Activated CD8-positive, alpha-beta memory T cell treated with anti-CD3 and anti-CD28 coated beads, Interleukin-2, amount 10 ng/mL, durations not matched to agents 7 days and 5 days (primary cell): ENCODE measurements around the gene ABL1. TPM values are rescaled to one million over a fixed set of nuclear protein-coding genes. Genes with fewer than 3 reads are reported as not detected.
"Not testable (repeated sequence)": the region's sequence is repeated elsewhere in the genome, so short reads cannot be mapped to it uniquely, and the experiment has no call there.

Experiments used
- ATAC-seq: fragments of 150-1000 bp; cut with Tn5 transposase; one replicate; pipeline ENCODE4 v1.10.0; 2021; ENCODE audit warnings: moderate library complexity
- CTCF ChIA-PET: fragments of 350-600 bp; sonication (Branson Sonifier 250); formaldehyde crosslinking; loops from one replicate; lab custom pipeline; 2021; ENCODE audit warnings: antibody characterized with exemption; lab: Charles Lee
- DNase-seq: peaks from one replicate; pipeline ENCODE4 v3.0.0-alpha.2; 2020
- H3K27ac Mint-ChIP-seq: one replicate; pipeline ENCODE4 v1.8.0; 2021; ENCODE audit warnings: mild to moderate bottlenecking, mixed read lengths
- H3K27me3 Mint-ChIP-seq: one replicate; pipeline ENCODE4 v1.8.0; 2021; ENCODE audit warnings: mixed read lengths
- H3K36me3 Mint-ChIP-seq: one replicate; pipeline ENCODE4 v1.8.0; 2021; ENCODE audit warnings: mild to moderate bottlenecking, mixed read lengths
- H3K4me1 Mint-ChIP-seq: one replicate; pipeline ENCODE4 v1.8.0; 2021; ENCODE audit warnings: mixed read lengths
- H3K4me3 Mint-ChIP-seq: one replicate; pipeline ENCODE4 v1.8.0; 2021; ENCODE audit warnings: mild to moderate bottlenecking, moderate library complexity, mixed read lengths
- H3K9me3 Mint-ChIP-seq: one replicate; pipeline ENCODE4 v1.8.0; 2022; ENCODE audit warnings: low read depth, mixed read lengths
- total RNA-seq, 2 experiments: library from RNA; stranded (reverse); gene quantifications; one replicate each; pipeline ENCODE4 v1.2.3, GENCODE V29; 2021

Gene ABL1
- total RNA-seq, 2 experiments from 2014 or later = 34.0 to 36.2 TPM

DNA sequence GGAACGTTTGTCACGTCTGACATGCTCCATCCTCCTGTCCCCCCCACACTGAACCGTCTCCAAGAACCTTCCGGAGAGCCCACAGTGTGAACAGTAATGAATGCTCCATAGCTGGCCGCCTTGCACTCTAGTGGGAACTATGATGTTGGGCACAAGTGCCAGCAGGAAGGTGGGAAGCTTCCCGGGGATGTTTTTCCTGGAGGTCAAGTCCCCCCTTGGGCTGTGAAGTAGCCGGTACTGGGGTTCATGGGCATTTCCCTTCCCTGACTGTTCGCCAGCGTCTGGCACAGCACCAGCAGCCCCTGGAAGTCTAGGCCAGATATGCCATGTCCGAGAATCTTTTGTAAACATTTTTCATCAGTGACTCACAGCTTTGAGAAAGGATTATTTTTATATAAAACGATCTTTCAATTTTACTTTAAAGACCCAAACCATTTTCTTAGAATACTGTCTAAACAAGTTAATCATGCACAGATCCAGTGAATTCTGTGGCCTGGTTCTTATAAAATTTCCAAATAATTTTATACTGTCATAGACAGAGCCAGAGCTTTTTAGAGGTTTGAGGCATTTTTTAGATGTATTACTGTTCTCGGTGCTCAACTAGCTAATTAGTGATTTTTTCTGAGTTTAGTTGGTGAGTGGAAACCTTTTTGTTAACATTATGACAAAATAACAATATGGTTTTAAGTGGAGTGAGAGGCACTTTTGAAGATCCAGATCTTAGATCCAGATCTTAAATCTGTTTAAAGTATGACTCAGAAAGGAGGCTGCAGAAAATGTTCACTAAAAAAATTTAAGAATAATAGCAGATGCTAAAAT, 11.6 kb downstream of the ABL1 start:
- no peaks in the 10 kb centered on the region for H3K9me3 Mint-ChIP-seq
- H3K4me3 Mint-ChIP-seq = no peak overlapping the region
- ATAC-seq (no peak), DNase-seq (no peak)
- CTCF ChIA-PET = interaction anchor here (0.6 kb wide), 1 partner anchor 610 kb away, joined by 3 read pairs; no protein-coding TSS in a partner anchor
- no peaks in the 10 kb centered on the region for H3K27me3 Mint-ChIP-seq
- no peak overlapping the region for H3K27ac Mint-ChIP-seq
- H3K4me1 Mint-ChIP-seq = peaks cover 9% of the 10 kb centered on the region
- no peaks in the 10 kb centered on the region for H3K36me3 Mint-ChIP-seq

DNA sequence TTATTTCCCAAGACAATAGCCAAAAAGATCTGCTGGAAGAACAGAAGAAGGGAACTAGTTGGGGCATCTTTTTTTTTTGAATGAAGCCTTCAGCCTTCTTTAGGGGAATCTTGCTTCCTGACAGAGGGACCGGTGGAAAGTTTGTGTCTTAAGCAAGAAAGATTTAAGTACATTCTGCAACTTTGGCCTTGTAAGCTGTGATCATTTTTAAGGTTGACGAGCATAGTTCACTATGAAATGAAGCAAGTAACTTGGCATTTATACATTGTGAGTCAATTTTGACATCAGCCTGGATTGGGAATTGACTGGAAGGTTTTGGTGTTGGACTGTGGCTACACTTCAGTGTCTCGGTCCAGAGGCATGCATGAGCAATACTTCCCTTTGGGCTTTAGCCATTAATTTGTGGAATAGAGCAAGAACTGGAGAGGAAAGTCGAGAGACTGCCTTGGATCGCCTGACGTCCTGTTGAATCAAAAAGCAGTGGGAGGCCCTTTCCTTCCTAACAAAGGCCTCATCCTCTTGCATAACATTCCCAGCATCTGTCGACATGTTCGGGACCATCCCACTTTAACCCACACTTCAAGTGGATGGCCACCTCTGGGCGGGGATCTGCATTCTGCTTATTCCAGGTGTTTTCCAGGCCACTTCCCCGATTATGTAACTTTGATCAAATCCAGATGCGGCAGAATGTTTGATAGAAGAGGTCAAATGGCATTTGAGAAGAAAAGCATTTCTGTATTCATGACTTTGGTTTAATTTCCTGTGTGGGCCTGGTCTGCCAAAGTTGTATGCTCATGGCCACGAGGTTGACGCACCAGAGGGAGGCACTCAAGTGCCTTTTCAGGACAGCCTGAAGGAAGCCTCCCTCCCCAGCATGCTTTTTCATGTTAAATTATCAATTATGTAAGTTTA, 12.5 kb downstream of the ABL1 start:
- CTCF ChIA-PET = interaction anchor here (0.6 to 1.1 kb wide), 3 partner anchors 11 to 1914 kb away, joined by 3 read pairs; no protein-coding TSS in a partner anchor
- no peak for DNase-seq
- peaks cover 9% of the 10 kb centered on the region for H3K4me1 Mint-ChIP-seq
- no peaks in the 10 kb centered on the region for H3K27me3 Mint-ChIP-seq
- H3K4me3 Mint-ChIP-seq = no peak overlapping the region
- H3K27ac Mint-ChIP-seq = no peak overlapping the region
- no peaks in the 10 kb centered on the region for H3K36me3 Mint-ChIP-seq
- H3K9me3 Mint-ChIP-seq = no peaks in the 10 kb centered on the region
- ATAC-seq = no peak

DNA sequence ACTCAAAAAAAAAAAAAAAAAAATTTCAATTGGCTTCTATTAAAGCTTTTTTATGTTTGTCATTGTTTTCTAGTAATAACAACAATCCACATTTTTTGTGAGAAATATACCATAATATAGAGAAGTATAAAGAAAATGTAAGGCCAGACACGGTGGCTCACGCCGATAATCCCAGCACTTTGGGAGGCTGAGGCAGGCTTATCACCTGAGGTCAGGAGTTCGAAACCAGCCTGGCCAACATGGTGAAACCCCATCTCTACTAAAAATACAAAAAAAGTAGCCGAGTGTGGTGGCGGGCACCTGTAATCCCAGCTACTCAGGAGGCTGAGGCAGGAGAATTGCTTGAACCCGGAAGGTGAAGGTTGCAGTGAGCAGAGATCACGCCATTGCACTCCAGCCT, 13.5 kb downstream of the ABL1 start:
- H3K27me3 Mint-ChIP-seq, H3K4me1 Mint-ChIP-seq, DNase-seq, H3K27ac Mint-ChIP-seq, H3K36me3 Mint-ChIP-seq, H3K4me3 Mint-ChIP-seq, ATAC-seq, H3K9me3 Mint-ChIP-seq: not testable (repeated sequence)
- CTCF ChIA-PET = interaction anchor here (0.6 to 1.1 kb wide), 4 partner anchors 12 to 1913 kb away, joined by 3 read pairs; no protein-coding TSS in a partner anchor

DNA sequence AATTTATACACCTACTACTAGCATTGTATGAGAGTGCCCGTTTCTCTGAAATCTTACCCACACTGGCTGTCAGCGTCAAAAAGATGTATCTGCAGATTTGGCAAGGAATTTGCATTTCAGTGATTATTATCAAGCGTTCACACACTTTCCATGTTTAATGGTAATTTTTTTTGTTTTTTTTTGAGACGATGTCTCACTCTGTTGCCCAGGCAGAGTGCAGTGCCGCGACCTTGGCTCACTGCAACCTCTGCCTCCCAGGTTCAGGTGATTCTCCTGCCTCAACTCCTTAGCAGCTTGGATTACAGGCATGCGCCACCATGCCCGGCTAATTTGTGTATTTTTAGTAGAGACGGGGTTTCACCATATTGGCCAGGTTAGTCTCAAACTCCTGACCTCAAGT, 14.3 kb downstream of the ABL1 start:
- Mint-ChIP-seq H3K27me3 (no peaks in the 10 kb centered on the region), H3K27ac (no peak overlapping the region), H3K4me1 (peaks cover under 1% of the 10 kb centered on the region), H3K4me3 (no peak overlapping the region), H3K36me3 (no peaks in the 10 kb centered on the region), H3K9me3 (no peaks in the 10 kb centered on the region)
- CTCF ChIA-PET = no interaction called here
- ATAC-seq (no peak), DNase-seq (no peak)

DNA sequence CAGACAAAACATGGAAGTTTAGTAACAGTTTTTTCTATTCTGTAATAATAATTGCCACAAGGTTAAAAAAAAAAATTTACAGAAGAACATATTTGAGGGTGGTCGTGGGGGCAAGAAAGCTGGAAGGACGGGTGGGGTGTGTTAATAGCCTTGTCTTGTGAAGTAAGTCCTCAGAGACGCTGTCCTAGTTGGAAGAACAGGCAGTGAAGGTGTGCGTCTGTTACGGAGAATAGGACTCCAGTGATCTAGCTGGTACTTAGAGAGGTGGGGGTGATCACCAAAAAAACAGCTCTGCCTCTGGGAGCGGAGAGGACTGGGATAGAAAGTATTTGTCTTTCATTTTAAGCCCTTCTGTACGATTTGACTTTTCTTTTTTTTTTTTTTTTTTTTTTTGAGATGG, 17.7 kb downstream of the ABL1 start:
- H3K9me3 Mint-ChIP-seq = no peaks in the 10 kb centered on the region

DNA sequence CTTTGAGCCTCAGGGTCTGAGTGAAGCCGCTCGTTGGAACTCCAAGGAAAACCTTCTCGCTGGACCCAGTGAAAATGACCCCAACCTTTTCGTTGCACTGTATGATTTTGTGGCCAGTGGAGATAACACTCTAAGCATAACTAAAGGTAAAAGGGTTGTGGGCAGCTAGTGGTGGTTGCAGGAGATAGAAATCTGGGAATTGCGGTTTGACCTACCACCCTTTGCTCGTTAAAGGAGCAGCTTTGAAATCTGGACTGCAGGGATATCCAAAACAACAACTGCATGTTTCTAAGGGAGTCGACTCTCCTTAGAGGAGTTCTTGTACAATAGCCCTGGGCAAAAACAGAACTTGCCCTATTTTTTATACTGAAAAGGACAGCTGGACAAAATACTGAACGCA, 19.0 kb downstream of the ABL1 start:
- peaks cover 1% of the 10 kb centered on the region for H3K36me3 Mint-ChIP-seq
- CTCF ChIA-PET = interaction anchor here (1.9 kb wide), 1 partner anchor 11 kb away, joined by 8 read pairs; no protein-coding TSS in a partner anchor
- ATAC-seq = no peak
- H3K27ac Mint-ChIP-seq = no peak overlapping the region
- H3K27me3 Mint-ChIP-seq = no peaks in the 10 kb centered on the region
- H3K4me1 Mint-ChIP-seq = no peaks in the 10 kb centered on the region
- no peaks in the 10 kb centered on the region for H3K9me3 Mint-ChIP-seq
- no peak overlapping the region for H3K4me3 Mint-ChIP-seq
- no peak for DNase-seq

More for the DNA sequence above, 17.7 kb downstream of the ABL1 start:
- Mint-ChIP-seq H3K27me3 (no peaks in the 10 kb centered on the region), H3K4me3 (no peak overlapping the region), H3K36me3 (peaks cover 1% of the 10 kb centered on the region), H3K27ac (no peak overlapping the region), H3K4me1 (no peaks in the 10 kb centered on the region)
- DNase-seq (no peak), ATAC-seq (no peak)
- CTCF ChIA-PET = interaction anchor here (1.2 to 1.7 kb wide), 3 partner anchors 10 to 146 kb away, joined by 3 to 4 read pairs (median 3); no protein-coding TSS in a partner anchor

DNA sequence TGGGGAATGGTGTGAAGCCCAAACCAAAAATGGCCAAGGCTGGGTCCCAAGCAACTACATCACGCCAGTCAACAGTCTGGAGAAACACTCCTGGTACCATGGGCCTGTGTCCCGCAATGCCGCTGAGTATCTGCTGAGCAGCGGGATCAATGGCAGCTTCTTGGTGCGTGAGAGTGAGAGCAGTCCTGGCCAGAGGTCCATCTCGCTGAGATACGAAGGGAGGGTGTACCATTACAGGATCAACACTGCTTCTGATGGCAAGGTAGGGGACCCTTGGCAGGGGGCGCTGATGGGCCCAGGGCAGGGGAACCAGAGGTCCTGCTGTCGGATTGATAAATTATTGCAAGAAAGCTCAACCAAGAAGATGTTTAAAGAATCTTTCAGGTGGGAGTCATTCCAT, 19.8 kb downstream of the ABL1 start:
- no peak for DNase-seq
- no peak for ATAC-seq
- Mint-ChIP-seq H3K4me1 (no peaks in the 10 kb centered on the region), H3K9me3 (no peaks in the 10 kb centered on the region), H3K27ac (no peak overlapping the region), H3K4me3 (no peak overlapping the region), H3K36me3 (peaks cover 1% of the 10 kb centered on the region), H3K27me3 (no peaks in the 10 kb centered on the region)
- CTCF ChIA-PET = interaction anchor here (1.9 kb wide), 1 partner anchor 11 kb away, joined by 8 read pairs; no protein-coding TSS in a partner anchor

DNA sequence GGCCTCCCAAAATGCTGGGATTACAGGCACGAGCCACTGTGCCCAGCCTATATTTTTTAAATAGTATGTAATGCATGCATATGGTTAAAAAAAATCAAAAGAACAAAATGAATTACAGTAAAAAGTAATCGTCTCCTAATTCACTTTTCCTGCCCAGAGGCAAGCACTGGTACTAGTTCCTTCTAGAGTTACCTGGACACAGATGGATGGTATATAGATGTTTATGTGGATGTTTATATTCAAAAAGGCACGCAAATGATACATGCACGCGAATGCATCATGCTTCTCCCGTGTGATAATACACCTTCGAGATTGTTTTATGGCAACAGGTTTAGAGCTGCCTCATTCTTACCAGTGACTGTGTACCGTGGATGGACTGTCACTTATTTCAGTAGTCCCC, 21.4 kb downstream of the ABL1 start:
- H3K36me3 Mint-ChIP-seq = peaks cover 1% of the 10 kb centered on the region
- no peaks in the 10 kb centered on the region for H3K27me3 Mint-ChIP-seq
- H3K4me3 Mint-ChIP-seq = no peak overlapping the region
- no peak overlapping the region for H3K27ac Mint-ChIP-seq
- H3K9me3 Mint-ChIP-seq = no peaks in the 10 kb centered on the region
- CTCF ChIA-PET = no interaction called here
- no peak for DNase-seq
- H3K4me1 Mint-ChIP-seq = no peaks in the 10 kb centered on the region
- ATAC-seq = no peak

DNA sequence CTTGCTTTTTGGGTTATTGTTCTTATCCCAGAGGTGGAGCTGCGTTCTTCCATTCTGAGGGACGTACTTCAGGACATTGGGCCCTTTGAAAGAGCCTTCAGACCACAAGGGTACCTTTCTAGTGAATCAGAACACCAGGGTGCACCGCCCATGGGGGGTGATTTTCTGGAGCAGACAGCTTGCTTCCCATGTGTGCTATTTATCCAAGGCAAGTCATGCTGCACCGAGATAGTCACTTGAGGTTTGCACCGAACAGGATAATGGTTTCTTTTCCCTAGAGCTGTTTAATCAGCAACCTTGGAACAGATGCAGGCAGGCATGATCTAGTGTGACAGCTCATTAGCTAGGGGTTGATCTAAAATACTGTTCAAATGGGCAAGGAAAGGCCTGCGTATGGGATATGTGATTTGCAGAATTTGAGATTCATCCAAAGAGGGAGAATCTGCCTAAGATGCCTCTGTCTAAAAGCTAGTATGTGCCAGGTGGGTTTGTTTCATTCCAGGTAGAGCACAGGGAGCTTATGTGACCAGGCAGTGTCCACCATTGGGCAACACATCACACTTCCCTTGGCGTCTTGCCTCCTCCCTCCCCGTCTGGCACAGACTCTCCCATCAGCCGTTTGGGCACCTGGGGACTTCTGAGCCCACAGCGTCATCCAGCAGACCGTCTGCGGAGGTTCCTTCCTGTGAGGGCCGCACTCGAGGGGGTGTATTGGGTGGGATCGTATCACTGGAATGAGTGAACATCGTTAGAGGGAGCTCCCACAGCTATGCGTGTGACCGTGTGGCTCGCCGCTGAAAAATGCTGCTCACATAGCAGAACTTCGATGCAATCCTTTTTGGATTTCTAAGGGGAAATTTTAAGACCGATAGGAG, 23.0 kb downstream of the ABL1 start:
- no peaks in the 10 kb centered on the region for H3K4me1 Mint-ChIP-seq
- H3K36me3 Mint-ChIP-seq = peaks cover 1% of the 10 kb centered on the region
- no peaks in the 10 kb centered on the region for H3K9me3 Mint-ChIP-seq
- ATAC-seq = no peak
- no peak overlapping the region for H3K4me3 Mint-ChIP-seq
- CTCF ChIA-PET = interaction anchor here (0.9 to 2.5 kb wide), 4 partner anchors 12 to 157 kb away, joined by 3 to 11 read pairs (median 8); no protein-coding TSS in a partner anchor
- H3K27me3 Mint-ChIP-seq = no peaks in the 10 kb centered on the region
- no peak overlapping the region for H3K27ac Mint-ChIP-seq
- no peak for DNase-seq

DNA sequence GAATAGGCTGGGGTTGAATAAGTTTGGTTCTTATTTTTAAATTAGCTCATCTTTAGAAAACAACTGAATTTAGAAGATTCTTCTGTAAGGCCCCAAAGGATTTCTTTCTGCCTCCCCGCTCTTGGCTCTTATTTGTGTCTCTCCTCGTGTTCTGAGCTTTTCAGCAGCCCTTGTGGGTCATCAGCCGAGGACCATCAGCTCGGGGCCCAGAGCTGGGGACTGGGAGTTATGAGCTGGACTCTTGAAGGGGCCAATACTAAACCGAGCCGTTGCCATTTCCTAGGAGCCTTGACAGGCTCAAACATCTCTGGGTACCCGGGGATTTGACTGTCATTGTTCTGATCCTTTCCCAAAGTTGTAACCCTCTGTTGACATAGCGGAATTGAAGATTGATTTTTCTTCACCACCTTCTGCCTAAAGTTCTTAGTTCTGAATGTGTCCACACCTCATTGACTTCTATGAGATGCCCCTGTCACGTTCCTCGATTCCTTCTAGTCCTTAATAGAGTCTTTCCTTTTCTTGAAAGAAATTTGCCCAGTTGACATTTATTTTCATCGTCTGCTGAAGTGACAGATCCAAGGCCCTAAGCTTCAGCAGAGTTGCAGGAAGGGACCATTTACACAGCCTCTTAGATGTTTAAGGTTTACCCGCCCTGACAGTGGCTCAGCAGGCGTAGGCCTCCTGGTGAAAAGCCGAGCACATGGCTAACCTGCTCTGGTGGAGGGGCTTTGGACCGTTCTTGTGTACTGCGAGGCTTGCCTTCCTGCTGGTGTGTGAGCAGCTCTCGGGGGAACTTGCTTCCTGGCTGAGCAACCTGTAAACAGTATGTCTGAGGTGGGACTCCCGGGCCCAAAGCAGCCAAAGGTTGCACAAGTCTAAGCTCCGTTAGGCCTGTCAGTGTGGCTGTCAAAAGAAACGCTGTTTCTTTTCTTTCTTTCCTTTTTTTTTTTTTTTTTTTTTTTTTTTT, 24.0 kb downstream of the ABL1 start:
- Mint-ChIP-seq H3K27me3 (no peaks in the 10 kb centered on the region), H3K4me3 (no peak overlapping the region), H3K4me1 (no peaks in the 10 kb centered on the region), H3K36me3 (peaks cover 1% of the 10 kb centered on the region), H3K27ac (no peak overlapping the region), H3K9me3 (no peaks in the 10 kb centered on the region)
- ATAC-seq (no peak), DNase-seq (no peak)
- CTCF ChIA-PET = interaction anchor here (0.7 to 2.5 kb wide), 4 partner anchors 8 to 158 kb away, joined by 3 to 11 read pairs (median 8); no protein-coding TSS in a partner anchor

DNA sequence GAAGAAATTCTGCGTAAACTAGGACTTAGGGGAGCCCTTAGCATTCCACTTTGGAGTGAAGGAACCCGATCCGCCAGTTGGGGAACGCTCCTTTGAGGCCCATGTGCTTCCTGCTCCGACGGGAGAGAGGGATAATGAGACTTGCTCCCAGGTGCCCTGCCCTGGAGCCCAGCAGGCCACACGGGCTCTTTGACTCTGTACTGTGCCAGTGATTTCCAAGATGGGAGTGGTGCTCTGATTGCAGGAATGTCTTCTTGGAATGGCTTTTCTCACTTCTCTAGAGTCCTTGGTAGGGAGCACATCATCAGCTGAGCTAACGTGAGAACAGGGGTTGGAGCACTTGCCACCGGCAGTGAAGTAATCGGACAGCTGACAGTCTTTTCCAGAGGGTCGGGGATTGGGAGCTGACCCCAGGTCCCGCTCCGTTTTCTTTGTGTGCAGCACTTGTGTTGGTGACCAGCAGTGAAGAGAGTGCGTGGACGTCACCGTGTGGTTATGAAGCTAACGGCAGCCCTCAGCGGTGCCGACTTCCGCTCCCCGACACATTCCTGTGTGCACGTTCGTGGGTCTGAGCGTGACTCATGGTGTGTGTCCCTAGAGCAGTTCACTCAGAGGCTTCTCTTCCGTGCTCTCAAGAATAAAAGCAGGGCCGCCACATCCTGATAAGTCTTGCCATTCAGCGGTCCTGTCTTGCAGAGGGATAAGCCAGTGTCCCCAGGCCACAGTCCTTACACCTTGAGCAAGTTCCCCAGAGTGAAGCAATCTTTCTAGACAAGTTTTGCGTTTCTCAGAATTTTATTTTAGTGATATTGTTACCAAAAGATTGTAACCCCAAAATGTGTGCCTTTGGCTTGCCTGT, 25.6 kb downstream of the ABL1 start:
- Mint-ChIP-seq H3K27me3 (no peaks in the 10 kb centered on the region), H3K27ac (no peak overlapping the region), H3K4me3 (no peak overlapping the region), H3K9me3 (no peaks in the 10 kb centered on the region), H3K36me3 (no peaks in the 10 kb centered on the region), H3K4me1 (no peaks in the 10 kb centered on the region)
- DNase-seq = no peak
- CTCF ChIA-PET = no interaction called here
- ATAC-seq = no peak
